Type B pancreatic cell (in vitro differentiated cells): ENCODE measurements around the gene SYT6. TPM values are rescaled to one million over a fixed set of nuclear protein-coding genes. Genes with fewer than 3 reads are reported as not detected.

Experiments used
- DNase-seq: peaks from one replicate; pipeline ENCODE4 v3.0.0; 2021; ENCODE audit warnings: mixed read lengths; ENCODE audit not compliant: unreplicated experiment; ENCODE audit errors: extremely low spot score
- H3K27ac Mint-ChIP-seq: 2 replicates; pipeline ENCODE4 v1.8.0; 2021; ENCODE audit warnings: mild to moderate bottlenecking, mixed read lengths
- H3K27me3 Mint-ChIP-seq: 2 replicates; pipeline ENCODE4 v1.8.0; 2021; ENCODE audit warnings: mixed read lengths
- H3K36me3 Mint-ChIP-seq: 2 replicates; pipeline ENCODE4 v1.8.0; 2021; ENCODE audit warnings: mixed read lengths
- H3K4me1 Mint-ChIP-seq: one replicate; pipeline ENCODE4 v1.8.0; 2021; ENCODE audit warnings: mixed read lengths; ENCODE audit not compliant: unreplicated experiment
- H3K4me3 Mint-ChIP-seq: 2 replicates; pipeline ENCODE4 v1.8.0; 2021; ENCODE audit warnings: mild to moderate bottlenecking, mixed read lengths
- H3K9me3 Mint-ChIP-seq: 2 replicates; pipeline ENCODE4 v1.8.0; 2021; ENCODE audit warnings: mixed read lengths
- total RNA-seq: library from RNA; stranded (reverse); gene quantifications from 2 replicates; pipeline ENCODE4 v1.2.1, GENCODE V29; 2021; ENCODE audit warnings: low replicate concordance
- TF ChIP-seq, protein P1 (sequence below): fragments of 200-600 bp; sonication (generic); conservative IDR thresholded peaks from 2 replicates; pipeline ENCODE4 v1.5.0; 2021; ENCODE audit warnings: antibody characterized with exemption, mild to moderate bottlenecking

Gene SYT6
- total RNA-seq, 1 donor from 2014 or later: 3.0 TPM

DNA sequence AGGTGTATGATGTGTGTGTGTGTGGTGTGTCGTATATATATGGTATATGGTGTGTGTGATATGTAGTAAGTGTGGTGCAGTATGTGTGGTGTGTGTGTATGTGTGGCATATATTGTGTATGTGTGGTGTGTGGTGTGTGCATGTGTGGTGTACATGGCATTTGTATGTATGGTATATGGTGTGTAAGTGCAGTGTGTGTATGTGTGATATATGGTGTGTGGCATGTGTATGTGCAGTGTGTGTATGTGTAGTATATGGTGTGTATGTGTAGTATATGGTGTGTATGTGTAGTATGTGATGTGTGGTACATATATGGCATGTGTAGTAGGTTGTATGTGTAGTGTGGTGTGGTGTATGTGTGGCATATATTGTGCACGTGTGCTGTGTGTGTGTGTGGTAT lies 99.5 kb downstream of the SYT6 start:
- H3K4me1 Mint-ChIP-seq: peaks cover 6% of the 10 kb centered on the region
- TF ChIP-seq, protein P1, sequence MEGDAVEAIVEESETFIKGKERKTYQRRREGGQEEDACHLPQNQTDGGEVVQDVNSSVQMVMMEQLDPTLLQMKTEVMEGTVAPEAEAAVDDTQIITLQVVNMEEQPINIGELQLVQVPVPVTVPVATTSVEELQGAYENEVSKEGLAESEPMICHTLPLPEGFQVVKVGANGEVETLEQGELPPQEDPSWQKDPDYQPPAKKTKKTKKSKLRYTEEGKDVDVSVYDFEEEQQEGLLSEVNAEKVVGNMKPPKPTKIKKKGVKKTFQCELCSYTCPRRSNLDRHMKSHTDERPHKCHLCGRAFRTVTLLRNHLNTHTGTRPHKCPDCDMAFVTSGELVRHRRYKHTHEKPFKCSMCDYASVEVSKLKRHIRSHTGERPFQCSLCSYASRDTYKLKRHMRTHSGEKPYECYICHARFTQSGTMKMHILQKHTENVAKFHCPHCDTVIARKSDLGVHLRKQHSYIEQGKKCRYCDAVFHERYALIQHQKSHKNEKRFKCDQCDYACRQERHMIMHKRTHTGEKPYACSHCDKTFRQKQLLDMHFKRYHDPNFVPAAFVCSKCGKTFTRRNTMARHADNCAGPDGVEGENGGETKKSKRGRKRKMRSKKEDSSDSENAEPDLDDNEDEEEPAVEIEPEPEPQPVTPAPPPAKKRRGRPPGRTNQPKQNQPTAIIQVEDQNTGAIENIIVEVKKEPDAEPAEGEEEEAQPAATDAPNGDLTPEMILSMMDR: no peak
- DNase-seq: no peak

DNA sequence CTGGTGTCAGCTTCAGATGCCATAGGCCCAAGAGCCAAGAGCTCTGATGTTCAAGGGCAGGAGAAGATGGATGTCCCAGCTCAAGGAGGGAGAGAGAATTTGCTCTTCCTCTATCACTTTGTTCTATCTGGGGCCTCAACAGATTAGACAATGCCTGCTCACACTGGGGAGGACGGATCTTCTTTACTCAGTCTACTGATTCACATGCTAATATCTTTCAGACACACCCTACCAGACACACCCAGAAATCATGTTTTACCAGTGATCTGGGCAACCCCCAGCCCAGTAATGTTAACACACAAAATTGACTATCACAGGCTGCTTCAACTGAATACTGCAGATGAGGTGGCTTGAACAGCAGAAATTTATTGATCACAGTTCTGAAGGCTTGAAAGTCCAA lies 105.4 kb downstream of the SYT6 start:
- TF ChIP-seq, protein P1: no peak
- no peak for DNase-seq
- no peak overlapping the region for H3K27ac Mint-ChIP-seq
- H3K27me3 Mint-ChIP-seq: no peaks in the 10 kb centered on the region
- no peaks in the 10 kb centered on the region for H3K36me3 Mint-ChIP-seq
- H3K9me3 Mint-ChIP-seq: peaks cover 14% of the 10 kb centered on the region
- no peaks in the 10 kb centered on the region for H3K4me1 Mint-ChIP-seq
- H3K4me3 Mint-ChIP-seq: no peak overlapping the region

More for the DNA sequence above, 99.5 kb downstream of the SYT6 start:
- no peaks in the 10 kb centered on the region for H3K36me3 Mint-ChIP-seq
- H3K9me3 Mint-ChIP-seq: peaks cover 9% of the 10 kb centered on the region
- no peak overlapping the region for H3K27ac Mint-ChIP-seq
- H3K4me3 Mint-ChIP-seq: no peak overlapping the region
- H3K27me3 Mint-ChIP-seq: peaks cover 5% of the 10 kb centered on the region

DNA sequence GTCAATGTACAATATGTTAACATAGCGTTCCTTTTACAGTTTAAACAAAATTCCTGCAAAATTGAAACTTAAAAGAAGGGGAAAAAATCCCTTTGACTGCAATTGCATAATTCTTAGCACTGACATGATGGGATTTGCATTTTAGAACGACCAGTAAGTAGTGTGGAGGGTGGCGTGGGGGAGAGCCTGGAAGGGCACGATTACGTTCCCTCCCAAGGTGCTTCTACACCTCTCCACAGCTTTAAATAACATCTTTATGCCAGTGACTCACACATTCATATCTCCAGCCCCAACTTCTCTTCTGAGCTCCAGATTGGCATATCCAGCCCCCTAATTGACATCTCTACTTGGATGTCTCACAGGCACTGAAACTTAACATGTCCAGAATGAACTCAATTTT lies 110.1 kb downstream of the SYT6 start:
- H3K4me1 Mint-ChIP-seq: no peaks in the 10 kb centered on the region
- DNase-seq: no peak
- H3K36me3 Mint-ChIP-seq: no peaks in the 10 kb centered on the region
- no peaks in the 10 kb centered on the region for H3K27me3 Mint-ChIP-seq
- TF ChIP-seq, protein P1: no peak
- no peak overlapping the region for H3K27ac Mint-ChIP-seq
- H3K4me3 Mint-ChIP-seq: no peak overlapping the region
- peaks cover 9% of the 10 kb centered on the region for H3K9me3 Mint-ChIP-seq

DNA sequence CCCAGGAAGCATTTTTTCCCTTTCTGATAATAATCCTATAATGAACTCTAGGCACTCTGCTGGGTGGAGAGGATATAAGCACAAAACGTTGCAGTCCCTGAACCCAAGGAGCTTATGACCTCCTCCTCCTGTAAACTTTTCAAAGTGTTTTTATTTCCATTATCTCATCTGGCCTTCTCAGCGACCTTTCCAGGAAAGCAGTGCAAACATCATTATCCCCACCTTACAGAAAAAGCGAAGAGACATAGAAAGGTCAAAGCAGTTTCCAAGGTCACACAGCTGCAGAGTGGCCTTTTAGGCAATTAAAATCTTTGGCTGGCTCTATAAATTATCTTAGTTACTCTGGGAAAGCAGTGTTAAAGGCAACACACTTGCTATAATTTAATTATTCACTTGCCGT lies 110.6 kb downstream of the SYT6 start:
- TF ChIP-seq, protein P1: no peak
- DNase-seq: no peak
- Mint-ChIP-seq H3K9me3 (peaks cover 7% of the 10 kb centered on the region), H3K27me3 (no peaks in the 10 kb centered on the region), H3K27ac (no peak overlapping the region), H3K4me1 (no peaks in the 10 kb centered on the region), H3K4me3 (no peak overlapping the region), H3K36me3 (no peaks in the 10 kb centered on the region)

DNA sequence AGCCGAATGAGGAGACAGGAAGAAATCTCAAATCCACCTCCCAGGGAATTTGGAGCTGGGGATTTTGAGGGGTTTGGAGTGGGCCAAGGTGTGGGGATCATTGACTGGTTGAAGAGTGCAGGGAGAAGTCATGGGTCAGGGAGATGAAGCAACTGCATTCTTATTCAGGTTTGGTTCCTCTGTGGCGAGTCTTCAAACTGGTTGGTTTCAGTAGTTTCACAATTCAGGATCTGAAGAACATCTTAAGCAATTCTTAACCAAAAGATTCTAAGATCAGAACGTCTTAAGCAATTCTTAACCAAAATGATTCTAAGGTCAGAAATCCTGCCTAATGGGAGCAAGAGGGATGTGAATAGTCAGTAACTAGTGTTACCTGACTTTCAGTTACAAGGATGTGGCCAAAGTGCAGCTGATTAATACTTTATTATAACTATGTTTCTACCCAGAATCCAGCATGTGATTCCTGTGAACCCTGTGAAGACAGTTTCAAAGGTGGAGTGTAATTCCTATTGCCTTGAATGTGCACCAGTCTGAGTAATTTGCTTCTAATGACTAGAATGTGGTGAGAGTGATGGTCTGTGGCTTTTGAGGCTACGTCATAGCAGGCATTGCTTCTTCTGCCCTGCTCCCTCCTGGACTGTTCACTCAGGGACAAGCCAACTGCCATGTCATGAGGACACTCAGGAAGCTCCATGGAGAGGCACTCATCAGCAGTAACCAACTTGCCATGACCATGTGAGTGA lies 113.2 kb downstream of the SYT6 start:
- H3K27ac Mint-ChIP-seq: no peak overlapping the region

More for the DNA sequence above, 113.2 kb downstream of the SYT6 start:
- H3K27me3 Mint-ChIP-seq: no peaks in the 10 kb centered on the region
- H3K4me3 Mint-ChIP-seq: no peak overlapping the region
- no peaks in the 10 kb centered on the region for H3K9me3 Mint-ChIP-seq
- TF ChIP-seq, protein P1: no peak
- no peak for DNase-seq
- peaks cover 5% of the 10 kb centered on the region for H3K4me1 Mint-ChIP-seq
- no peaks in the 10 kb centered on the region for H3K36me3 Mint-ChIP-seq

Other genes starting within 250 kb of the SYT6 start
- 13.5 and 22.4 TPM in 2 replicates for gene AP4B1, start 249.1 kb downstream of the SYT6 start, total RNA-seq
- 5.7 and 16.0 TPM in 2 replicates for gene DCLRE1B, start 248.5 kb downstream of the SYT6 start, total RNA-seq
- gene HIPK1, start 224.5 kb downstream of the SYT6 start, total RNA-seq: 49.9 and 62.0 TPM in 2 replicates
- gene OLFML3, start 174.4 kb downstream of the SYT6 start, total RNA-seq: 7.5 and 30.5 TPM in 2 replicates